Esophagus muscularis mucosa (tissue), 3 donors: ENCODE measurements around the gene ENG.
A peak's percentile ranks its signal among the peaks of the same experiment; 100 is the strongest.

Source experiments
- CTCF ChIP-seq, 3 experiments: fragments of 200-600 bp in 2 of 3; fragments of 450-650 bp in 1 of 3; sonication (generic) in 2 of 3; IDR thresholded peaks; one replicate each; pipeline ENCODE4 v1.5.1; 2017 to 2019; ENCODE audit warnings: antibody characterized with exemption in 3 of 3, mild to moderate bottlenecking in 2 of 3, moderate library complexity in 1 of 3
- POLR2AphosphoS5 ChIP-seq, 2 donors: sonication (generic); formaldehyde crosslinking; IDR thresholded peaks; one replicate each; pipeline ENCODE4 v1.6.1; 2017; ENCODE audit warnings: antibody characterized with exemption in 2 of 2

DNA sequence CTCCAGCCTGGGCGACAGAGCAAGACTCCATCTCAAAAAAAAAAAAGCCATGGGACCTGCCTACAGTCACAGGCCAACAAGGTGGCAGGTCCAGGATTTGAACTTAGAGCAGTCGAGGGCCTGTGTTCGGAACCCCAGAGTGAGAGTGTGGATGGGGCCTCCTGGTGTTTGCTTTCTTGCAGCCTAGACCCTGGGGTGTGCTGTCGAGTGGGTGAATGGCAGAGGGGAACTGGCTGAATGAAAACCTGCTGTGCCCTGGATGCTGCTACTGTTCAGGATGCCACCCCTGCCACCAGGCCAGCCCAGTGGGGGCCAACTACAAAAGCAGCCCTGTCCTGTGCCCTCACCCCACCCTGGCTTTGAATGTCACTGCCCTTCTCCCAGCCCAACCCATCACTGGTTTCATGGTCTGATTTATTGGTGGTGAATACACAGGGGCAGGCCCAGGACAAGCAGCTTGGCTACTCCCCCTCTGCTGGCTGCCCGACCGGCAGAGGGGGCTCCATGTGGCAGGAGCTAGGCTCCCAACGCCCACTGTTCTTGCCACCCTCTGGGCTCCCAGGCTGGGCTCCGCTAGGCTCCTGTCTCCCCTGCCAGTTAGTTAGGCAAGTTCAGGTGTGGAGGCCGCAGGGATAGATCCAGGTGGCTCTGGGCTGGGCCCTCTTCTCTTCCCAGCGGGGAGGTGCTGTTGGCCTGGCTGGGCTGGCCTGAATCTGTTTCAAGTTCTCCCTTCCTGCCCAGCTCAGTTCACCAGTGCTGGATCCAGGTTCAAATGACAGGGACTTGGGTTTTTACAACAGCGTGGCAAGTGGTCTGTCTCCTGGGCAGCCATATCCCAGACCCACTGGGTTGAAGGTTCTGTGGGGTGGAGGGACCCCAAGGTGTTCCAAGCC is 39.6 kb downstream of the ENG start:
- TF ChIP-seq CTCF (IDR thresholded peaks at IDR 0.05) (no peak), POLR2AphosphoS5 (IDR thresholded peaks at IDR 0.05) (peak in 1 of 2 donors; percentile 3)
